HG03520 (cell line): Measurements from ENCODE around the gene ZFP28.
A peak's percentile ranks its signal among the peaks of the same experiment; 100 is the strongest.

Source experiments
- ATAC-seq: cut with Tn5 transposase; IDR thresholded peaks from one replicate; pipeline ENCODE4 v1.9.1; 2021; ENCODE audit warnings: mild to moderate bottlenecking, moderate library complexity; ENCODE audit not compliant: unreplicated experiment

Gene ZFP28

GRCh38 chr19:56538761-56539263, at the start of gene ZFP28:
ZFP28 (plus strand) TSS chr19:56538948; CDS start chr19:56539019, 71 bp downstream.
- ATAC-seq, result no peak

DNA sequence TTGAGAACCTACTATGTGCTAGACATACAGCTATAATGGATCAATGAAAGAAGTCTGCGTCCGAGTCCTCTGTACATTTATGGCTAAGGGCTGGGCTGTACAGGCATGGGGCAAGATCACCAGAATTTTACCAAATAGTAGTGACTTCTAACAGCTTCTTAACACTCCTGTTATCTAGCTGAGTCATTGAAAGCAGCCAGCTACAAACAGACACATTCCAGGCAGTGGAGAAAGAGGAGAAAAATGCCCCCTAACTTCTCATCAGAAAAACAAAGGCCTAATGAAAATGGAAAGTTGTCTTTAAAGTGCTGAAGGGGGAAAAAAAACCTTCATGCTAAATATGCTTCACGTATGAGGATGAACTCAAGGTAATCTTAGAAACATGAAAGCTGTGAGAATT, 47.3 kb upstream of the ZFP28 start:
- no peak for ATAC-seq

- no peak for ATAC-seq
Measured at GRCh38 chr19:56504581-56504980, 34.2 kb upstream of the ZFP28 start.

GRCh38 chr19:56507446-56508289, 31.1 kb upstream of the ZFP28 start, which contains the start of gene ZNF471:
ZNF471 (plus strand) TSS chr19:56507855; CDS start chr19:56511572, 3,717 bp downstream.
- ATAC-seq, result no peak

- ATAC-seq, result no peak
Measured at GRCh38 chr19:56508290-56508778, 30.4 kb upstream of the ZFP28 start.

- no peak for ATAC-seq
Measured at GRCh38 chr19:56525214-56525860, 13.4 kb upstream of the ZFP28 start.

- no peak for ATAC-seq
Measured at GRCh38 chr19:56537442-56537841, 1.3 kb upstream of the ZFP28 start.

- ATAC-seq, result no peak
Measured at GRCh38 chr19:56538254-56538760, 441 bp upstream of the ZFP28 start.

GRCh38 chr19:56543776-56544175, 5.0 kb downstream of the ZFP28 start:
- no peak for ATAC-seq

GRCh38 chr19:56547535-56547934, 8.8 kb downstream of the ZFP28 start:
- no peak for ATAC-seq

DNA sequence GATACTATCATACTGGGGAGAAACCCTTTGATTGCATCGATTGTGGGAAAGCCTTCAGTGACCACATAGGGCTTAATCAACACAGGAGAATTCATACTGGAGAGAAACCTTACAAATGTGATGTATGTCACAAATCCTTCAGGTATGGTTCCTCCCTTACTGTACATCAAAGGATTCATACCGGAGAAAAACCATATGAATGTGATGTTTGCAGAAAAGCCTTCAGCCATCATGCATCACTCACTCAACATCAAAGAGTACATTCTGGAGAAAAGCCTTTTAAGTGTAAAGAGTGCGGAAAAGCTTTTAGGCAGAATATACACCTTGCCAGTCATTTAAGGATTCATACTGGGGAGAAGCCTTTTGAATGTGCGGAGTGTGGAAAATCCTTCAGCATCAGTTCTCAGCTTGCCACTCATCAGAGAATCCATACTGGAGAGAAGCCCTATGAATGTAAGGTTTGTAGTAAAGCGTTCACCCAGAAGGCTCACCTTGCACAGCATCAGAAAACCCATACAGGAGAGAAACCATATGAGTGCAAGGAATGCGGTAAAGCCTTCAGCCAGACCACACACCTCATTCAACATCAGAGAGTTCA, 15.6 kb downstream of the ZFP28 start:
- ATAC-seq, result no peak

GRCh38 chr19:56562766-56563165, 24.0 kb downstream of the ZFP28 start:
- no peak for ATAC-seq

DNA sequence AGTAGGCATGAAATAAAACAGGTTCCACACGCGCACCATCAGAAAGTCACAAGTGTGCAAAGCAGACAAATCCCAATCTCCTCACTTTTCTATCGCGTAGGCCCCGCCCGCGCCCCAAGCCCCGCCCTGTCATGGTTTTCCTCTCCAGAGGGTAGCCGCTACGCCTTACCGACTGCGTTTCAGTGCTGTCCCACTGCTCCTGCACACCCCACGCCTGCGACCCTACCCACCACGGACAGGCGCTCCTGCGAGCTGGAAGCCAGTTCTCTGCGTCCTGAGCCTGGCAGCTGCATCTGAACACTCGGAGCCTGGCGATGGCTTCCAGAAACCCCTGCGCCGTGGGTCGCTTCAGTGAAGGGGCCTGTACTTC, 28.1 kb downstream of the ZFP28 start:
- peak; percentile 27 for ATAC-seq

GRCh38 chr19:56567274-56568120, 28.7 kb downstream of the ZFP28 start, which contains the start of gene ZNF470:
ZNF470 (plus strand) TSS chr19:56567468; CDS start chr19:56570312, 2,844 bp downstream.
- ATAC-seq, result peak; percentile 93

DNA sequence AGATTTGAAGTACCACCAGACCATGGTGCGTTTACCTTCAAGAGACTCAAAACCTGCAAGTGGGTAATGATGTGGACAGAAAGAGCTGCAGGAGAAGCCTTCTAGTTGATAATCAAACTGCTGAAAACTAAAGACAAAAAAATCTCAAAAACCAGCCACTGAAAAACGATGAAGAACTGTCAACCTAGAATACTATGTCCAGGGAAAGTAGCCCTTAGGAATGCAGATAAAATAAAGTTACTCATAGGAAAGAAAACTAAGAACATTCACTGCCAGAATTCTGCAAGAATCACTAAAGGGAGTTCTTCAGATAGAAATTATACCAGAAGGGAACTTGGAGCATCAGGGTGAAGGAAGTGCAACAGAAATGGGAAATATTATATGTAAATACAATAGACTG, 33.8 kb downstream of the ZFP28 start:
- no peak for ATAC-seq

DNA sequence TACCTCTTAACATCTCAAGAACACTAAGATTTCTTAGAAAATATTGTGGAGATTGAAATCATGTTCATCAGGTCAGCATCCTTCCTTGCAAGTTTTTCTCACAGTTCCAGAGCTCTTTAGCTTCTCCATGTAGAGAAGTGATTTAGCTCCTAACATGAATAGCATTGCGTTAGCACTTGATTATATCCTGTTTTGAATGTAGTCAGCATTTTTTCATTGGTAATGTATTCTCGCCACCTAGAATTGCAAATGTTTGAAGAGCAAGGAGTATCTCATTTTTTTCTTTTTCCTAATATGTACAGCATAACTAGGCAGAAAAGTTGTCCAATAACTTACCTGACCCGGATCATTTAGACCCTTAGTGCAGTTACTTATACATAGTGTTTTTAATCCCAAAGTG, 35.2 kb downstream of the ZFP28 start:
- ATAC-seq, result no peak

GRCh38 chr19:56577719-56578602, 39.2 kb downstream of the ZFP28 start:
- no peak for ATAC-seq

GRCh38 chr19:56594446-56594782, 55.7 kb downstream of the ZFP28 start:
- ATAC-seq, result no peak

GRCh38 chr19:56594783-56595547, 56.2 kb downstream of the ZFP28 start, which contains the start of gene ZNF71:
ZNF71 (plus strand) TSS chr19:56595302; CDS start chr19:56601559, 6,257 bp downstream.
- ATAC-seq, result peak; percentile 81
